Fibroblast of skin of abdomen (primary cell): ENCODE measurements around the gene IQGAP2.
A peak's percentile ranks its signal among the peaks of the same experiment; 100 is the strongest.
"Not testable (repeated sequence)": the region's sequence is repeated elsewhere in the genome, so short reads cannot be mapped to it uniquely, and the experiment has no call there.

ENCODE experiments used
- DNase-seq: peaks from one replicate; pipeline ENCODE4 v3.0.0-alpha.2; 2013

The IQGAP2 gene

GRCh38 chr5:76582230-76583162, 179.4 kb downstream of the IQGAP2 start:
- peak; percentile 59 for DNase-seq

- DNase-seq, result no peak
Observed at GRCh38 chr5:76583163-76584047, 180.3 kb downstream of the IQGAP2 start.

GRCh38 chr5:76585783-76586217, 182.7 kb downstream of the IQGAP2 start:
- no peak for DNase-seq

GRCh38 chr5:76586531-76586930, 183.4 kb downstream of the IQGAP2 start:
- DNase-seq, result no peak

GRCh38 chr5:76590027-76590426, 186.9 kb downstream of the IQGAP2 start:
- DNase-seq, result no peak

- DNase-seq, result no peak
Observed at GRCh38 chr5:76591366-76591765, 188.3 kb downstream of the IQGAP2 start.

GRCh38 chr5:76592692-76593091, 189.6 kb downstream of the IQGAP2 start:
- no peak for DNase-seq

GRCh38 chr5:76594107-76594506, 191.0 kb downstream of the IQGAP2 start:
- no peak for DNase-seq

GRCh38 chr5:76595755-76596481, 192.8 kb downstream of the IQGAP2 start:
- DNase-seq, result no peak

GRCh38 chr5:76598531-76598930, 195.4 kb downstream of the IQGAP2 start:
- no peak for DNase-seq

- no peak for DNase-seq
Observed at GRCh38 chr5:76600716-76601115, 197.6 kb downstream of the IQGAP2 start.

- DNase-seq, result peak; percentile 69
Observed at GRCh38 chr5:76601470-76601869, 198.4 kb downstream of the IQGAP2 start.

- no peak for DNase-seq
Observed at GRCh38 chr5:76602094-76602726, 199.1 kb downstream of the IQGAP2 start.

GRCh38 chr5:76603991-76604390, 200.9 kb downstream of the IQGAP2 start:
- not testable (repeated sequence) for DNase-seq

- DNase-seq, result peak; percentile 58
Observed at GRCh38 chr5:76604838-76605237, 201.8 kb downstream of the IQGAP2 start.

- no peak for DNase-seq
Observed at GRCh38 chr5:76606701-76607100, 203.6 kb downstream of the IQGAP2 start.

GRCh38 chr5:76607353-76607871, 204.3 kb downstream of the IQGAP2 start:
- DNase-seq, result peak; percentile 74

GRCh38 chr5:76608833-76609232, 205.7 kb downstream of the IQGAP2 start:
- DNase-seq, result peak; percentile 63

GRCh38 chr5:76610196-76610595, 207.1 kb downstream of the IQGAP2 start:
- no peak for DNase-seq

GRCh38 chr5:76612942-76613341, 209.9 kb downstream of the IQGAP2 start:
- no peak for DNase-seq

GRCh38 chr5:76615759-76616158, 212.7 kb downstream of the IQGAP2 start:
- no peak for DNase-seq

GRCh38 chr5:76616206-76616605, 213.1 kb downstream of the IQGAP2 start:
- DNase-seq, result no peak
